Measurements from ENCODE around the gene MRTFB. TPM values are rescaled to one million over a fixed set of nuclear protein-coding genes. Genes with fewer than 3 reads are reported as not detected.

Gene MRTFB
- total and polyA plus RNA-seq, 2 of the 13 experiments (the other 11 are each of a cell fraction or from before 2014, with no cell fraction given): 11.4 to 14.0 TPM

DNA sequence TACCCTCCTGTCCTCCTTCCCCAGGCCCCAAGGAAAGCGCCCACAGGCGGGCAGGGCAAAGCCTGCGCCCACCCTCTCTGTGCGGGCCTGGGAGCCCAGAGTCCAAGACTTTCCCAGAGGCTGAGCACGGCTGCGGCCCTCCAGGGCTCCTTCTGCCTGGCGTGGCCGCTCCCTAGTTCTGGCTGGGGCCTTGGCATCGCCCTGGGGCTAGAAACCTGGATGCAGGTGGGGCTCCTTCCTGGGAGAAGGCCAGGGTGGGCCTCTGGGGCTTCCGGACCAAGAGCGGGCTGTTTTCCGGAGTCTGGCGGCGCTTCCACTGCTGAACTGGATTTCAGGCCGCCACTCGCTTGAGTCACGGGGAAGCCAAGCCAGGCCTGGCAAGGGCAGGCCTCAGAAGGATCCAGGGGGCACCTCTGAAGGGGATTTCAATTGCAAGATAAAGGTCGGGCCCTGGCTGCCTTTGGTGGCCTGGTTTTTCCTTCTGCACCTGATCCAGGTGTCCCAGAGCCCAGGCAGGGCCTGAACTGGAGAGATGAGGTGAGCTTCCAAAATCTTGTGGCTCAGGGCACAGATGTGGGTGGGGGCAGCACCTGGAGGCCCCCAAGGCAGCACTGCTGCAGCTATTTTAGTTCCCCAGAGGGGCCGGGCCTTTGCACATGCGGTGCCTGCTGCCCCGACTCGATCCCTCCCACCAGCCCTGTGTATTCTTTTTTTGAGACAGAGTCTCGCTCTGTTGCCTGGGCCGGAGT is 227.4 kb downstream of the MRTFB start (continued):
- TF ChIP-seq, protein P1, sequence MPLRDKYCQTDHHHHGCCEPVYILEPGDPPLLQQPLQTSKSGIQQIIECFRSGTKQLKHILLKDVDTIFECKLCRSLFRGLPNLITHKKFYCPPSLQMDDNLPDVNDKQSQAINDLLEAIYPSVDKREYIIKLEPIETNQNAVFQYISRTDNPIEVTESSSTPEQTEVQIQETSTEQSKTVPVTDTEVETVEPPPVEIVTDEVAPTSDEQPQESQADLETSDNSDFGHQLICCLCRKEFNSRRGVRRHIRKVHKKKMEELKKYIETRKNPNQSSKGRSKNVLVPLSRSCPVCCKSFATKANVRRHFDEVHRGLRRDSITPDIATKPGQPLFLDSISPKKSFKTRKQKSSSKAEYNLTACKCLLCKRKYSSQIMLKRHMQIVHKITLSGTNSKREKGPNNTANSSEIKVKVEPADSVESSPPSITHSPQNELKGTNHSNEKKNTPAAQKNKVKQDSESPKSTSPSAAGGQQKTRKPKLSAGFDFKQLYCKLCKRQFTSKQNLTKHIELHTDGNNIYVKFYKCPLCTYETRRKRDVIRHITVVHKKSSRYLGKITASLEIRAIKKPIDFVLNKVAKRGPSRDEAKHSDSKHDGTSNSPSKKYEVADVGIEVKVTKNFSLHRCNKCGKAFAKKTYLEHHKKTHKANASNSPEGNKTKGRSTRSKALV (CRISPR knock-in tag; IDR thresholded peaks at IDR 0.05): no peak
- 0 out of 2 replicates have a peak, but pooled peaks have one; percentile 13 for TF ChIP-seq PITX1 (CRISPR knock-in tag; IDR thresholded peaks at IDR 0.05)
- TF ChIP-seq, protein P2, sequence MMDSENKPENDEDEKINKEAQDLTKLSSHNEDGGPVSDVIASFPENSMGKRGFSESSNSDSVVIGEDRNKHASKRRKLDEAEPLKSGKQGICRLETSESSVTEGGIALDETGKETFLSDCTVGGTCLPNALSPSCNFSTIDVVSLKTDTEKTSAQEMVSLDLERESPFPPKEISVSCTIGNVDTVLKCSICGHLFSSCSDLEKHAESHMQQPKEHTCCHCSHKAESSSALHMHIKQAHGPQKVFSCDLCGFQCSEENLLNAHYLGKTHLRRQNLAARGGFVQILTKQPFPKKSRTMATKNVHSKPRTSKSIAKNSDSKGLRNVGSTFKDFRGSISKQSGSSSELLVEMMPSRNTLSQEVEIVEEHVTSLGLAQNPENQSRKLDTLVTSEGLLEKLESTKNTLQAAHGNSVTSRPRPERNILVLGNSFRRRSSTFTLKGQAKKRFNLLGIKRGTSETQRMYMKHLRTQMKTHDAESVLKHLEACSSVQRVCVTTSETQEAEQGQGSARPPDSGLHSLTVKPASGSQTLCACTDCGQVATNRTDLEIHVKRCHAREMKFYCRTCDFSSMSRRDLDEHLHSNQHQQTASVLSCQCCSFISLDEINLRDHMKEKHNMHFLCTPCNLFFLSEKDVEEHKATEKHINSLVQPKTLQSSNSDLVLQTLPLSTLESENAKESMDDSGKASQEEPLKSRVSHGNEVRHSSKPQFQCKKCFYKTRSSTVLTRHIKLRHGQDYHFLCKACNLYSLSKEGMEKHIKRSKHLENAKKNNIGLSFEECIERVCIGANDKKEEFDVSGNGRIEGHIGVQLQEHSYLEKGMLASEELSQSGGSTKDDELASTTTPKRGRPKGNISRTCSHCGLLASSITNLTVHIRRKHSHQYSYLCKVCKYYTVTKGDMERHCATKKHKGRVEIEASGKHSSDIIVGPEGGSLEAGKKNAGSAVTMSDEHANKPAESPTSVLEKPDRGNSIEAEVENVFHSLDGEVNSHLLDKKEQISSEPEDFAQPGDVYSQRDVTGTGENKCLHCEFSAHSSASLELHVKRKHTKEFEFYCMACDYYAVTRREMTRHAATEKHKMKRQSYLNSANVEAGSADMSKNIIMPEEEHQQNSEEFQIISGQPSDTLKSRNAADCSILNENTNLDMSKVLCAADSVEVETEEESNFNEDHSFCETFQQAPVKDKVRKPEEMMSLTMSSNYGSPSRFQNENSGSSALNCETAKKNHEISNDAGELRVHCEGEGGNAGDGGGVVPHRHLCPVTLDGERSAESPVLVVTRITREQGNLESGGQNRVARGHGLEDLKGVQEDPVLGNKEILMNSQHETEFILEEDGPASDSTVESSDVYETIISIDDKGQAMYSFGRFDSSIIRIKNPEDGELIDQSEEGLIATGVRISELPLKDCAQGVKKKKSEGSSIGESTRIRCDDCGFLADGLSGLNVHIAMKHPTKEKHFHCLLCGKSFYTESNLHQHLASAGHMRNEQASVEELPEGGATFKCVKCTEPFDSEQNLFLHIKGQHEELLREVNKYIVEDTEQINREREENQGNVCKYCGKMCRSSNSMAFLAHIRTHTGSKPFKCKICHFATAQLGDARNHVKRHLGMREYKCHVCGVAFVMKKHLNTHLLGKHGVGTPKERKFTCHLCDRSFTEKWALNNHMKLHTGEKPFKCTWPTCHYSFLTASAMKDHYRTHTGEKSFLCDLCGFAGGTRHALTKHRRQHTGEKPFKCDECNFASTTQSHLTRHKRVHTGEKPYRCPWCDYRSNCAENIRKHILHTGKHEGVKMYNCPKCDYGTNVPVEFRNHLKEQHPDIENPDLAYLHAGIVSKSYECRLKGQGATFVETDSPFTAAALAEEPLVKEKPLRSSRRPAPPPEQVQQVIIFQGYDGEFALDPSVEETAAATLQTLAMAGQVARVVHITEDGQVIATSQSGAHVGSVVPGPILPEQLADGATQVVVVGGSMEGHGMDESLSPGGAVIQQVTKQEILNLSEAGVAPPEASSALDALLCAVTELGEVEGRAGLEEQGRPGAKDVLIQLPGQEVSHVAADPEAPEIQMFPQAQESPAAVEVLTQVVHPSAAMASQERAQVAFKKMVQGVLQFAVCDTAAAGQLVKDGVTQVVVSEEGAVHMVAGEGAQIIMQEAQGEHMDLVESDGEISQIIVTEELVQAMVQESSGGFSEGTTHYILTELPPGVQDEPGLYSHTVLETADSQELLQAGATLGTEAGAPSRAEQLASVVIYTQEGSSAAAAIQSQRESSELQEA (CRISPR knock-in tag; IDR thresholded peaks at IDR 0.05; ENCODE audit: not compliant biosample characterization): peak; percentile 2
- 0 out of 2 replicates have a peak, but pooled peaks have one; percentile 39 for TF ChIP-seq ZNF670 (CRISPR knock-in tag; IDR thresholded peaks at IDR 0.05; ENCODE audit: borderline replicate concordance)
- TF ChIP-seq ZNF776 (CRISPR knock-in tag; IDR thresholded peaks at IDR 0.05): 0 out of 2 replicates have a peak, but pooled peaks have one; percentile 3

All from HepG2 (cell line).